Measurements from ENCODE around the gene PMF1. TPM values are rescaled to one million over a fixed set of nuclear protein-coding genes. Genes with fewer than 3 reads are reported as not detected.

PMF1 gene
- total RNA-seq, 1 experiment from 2014 or later = 59.0 TPM

- CTCF ChIA-PET = no interaction called here
- Mint-ChIP-seq H3K4me1 (ENCODE audit: low read depth, unreplicated experiment) (no peaks in the 10 kb centered on the region), H3K9me3 (ENCODE audit: low read depth, unreplicated experiment) (no peaks in the 10 kb centered on the region), H3K27ac (ENCODE audit: unreplicated experiment) (no peak within 1 kb of the TSS), H3K36me3 (ENCODE audit: insufficient read depth, unreplicated experiment) (peaks cover 51% of the 10 kb centered on the region), H3K4me3 (ENCODE audit: low read depth, unreplicated experiment) (no peak within 1 kb of the TSS), H3K27me3 (ENCODE audit: unreplicated experiment) (peaks cover 23% of the 10 kb centered on the region)
- TF ChIP-seq CTCF (IDR thresholded peaks at IDR 0.05; ENCODE audit: unreplicated experiment) = no peak
- BruUV-seq (replicated peaks) = no TSS peak
- DNase-seq = no peak
- intact Hi-C loops (cut with micrococcal nuclease; ENCODE audit: unreplicated experiment) = no loop called here
Measured at GRCh38 chr1:156241926-156242325, 29.1 kb downstream of the PMF1 start, which contains the start of gene BGLAP. Gene BGLAP (plus strand): TSS chr1:156242184. CDS start chr1:156242232, 48 bp downstream.

- Mint-ChIP-seq H3K4me3 (ENCODE audit: low read depth, unreplicated experiment) (no peak overlapping the region), H3K4me1 (ENCODE audit: low read depth, unreplicated experiment) (no peaks in the 10 kb centered on the region), H3K36me3 (ENCODE audit: insufficient read depth, unreplicated experiment) (peaks cover 59% of the 10 kb centered on the region), H3K9me3 (ENCODE audit: low read depth, unreplicated experiment) (no peaks in the 10 kb centered on the region), H3K27ac (ENCODE audit: unreplicated experiment) (no peak overlapping the region), H3K27me3 (ENCODE audit: unreplicated experiment) (peaks cover 23% of the 10 kb centered on the region)
- DNase-seq = no peak
- TF ChIP-seq CTCF (IDR thresholded peaks at IDR 0.05; ENCODE audit: unreplicated experiment) = no peak
- CTCF ChIA-PET = no interaction called here
- no TSS peak for BruUV-seq (replicated peaks)
- intact Hi-C loops (cut with micrococcal nuclease; ENCODE audit: unreplicated experiment) = no loop called here
Measured at GRCh38 chr1:156242738-156243137, 29.9 kb downstream of the PMF1 start.

DNA sequence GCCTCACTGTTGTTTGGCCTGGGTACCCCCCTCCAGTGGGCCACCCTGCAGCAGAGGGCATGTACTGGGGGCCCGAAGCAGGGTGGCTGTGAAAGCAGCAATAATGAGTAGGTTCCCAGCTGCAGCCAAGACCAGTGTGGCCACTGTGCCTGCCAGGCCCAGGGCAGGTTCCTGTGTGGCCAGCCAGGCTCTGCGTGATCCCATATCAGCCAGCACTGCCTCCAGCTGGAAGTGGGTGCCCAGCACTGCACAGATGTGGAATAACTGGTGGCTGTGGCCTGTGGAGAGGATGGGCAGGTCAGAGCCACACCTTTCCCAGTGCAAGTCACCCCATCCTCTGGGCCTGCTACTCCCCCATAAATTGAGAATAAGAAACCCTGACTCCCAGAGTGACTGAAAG, 31.3 kb downstream of the PMF1 start:
- CTCF ChIA-PET = no interaction called here
- no peaks in the 10 kb centered on the region for H3K4me1 Mint-ChIP-seq (ENCODE audit: low read depth, unreplicated experiment)
- H3K36me3 Mint-ChIP-seq (ENCODE audit: insufficient read depth, unreplicated experiment) = peaks cover 60% of the 10 kb centered on the region
- intact Hi-C loops (cut with micrococcal nuclease; ENCODE audit: unreplicated experiment) = no loop called here
- no peaks in the 10 kb centered on the region for H3K9me3 Mint-ChIP-seq (ENCODE audit: low read depth, unreplicated experiment)
- no TSS peak for BruUV-seq (replicated peaks)
- no peak overlapping the region for H3K4me3 Mint-ChIP-seq (ENCODE audit: low read depth, unreplicated experiment)
- H3K27me3 Mint-ChIP-seq (ENCODE audit: unreplicated experiment) = peaks cover 23% of the 10 kb centered on the region
- DNase-seq = no peak
- TF ChIP-seq CTCF (IDR thresholded peaks at IDR 0.05; ENCODE audit: unreplicated experiment) = no peak
- no peak overlapping the region for H3K27ac Mint-ChIP-seq (ENCODE audit: unreplicated experiment)

- H3K36me3 Mint-ChIP-seq (ENCODE audit: insufficient read depth, unreplicated experiment) = peaks cover 59% of the 10 kb centered on the region
- H3K27me3 Mint-ChIP-seq (ENCODE audit: unreplicated experiment) = peaks cover 23% of the 10 kb centered on the region
- H3K4me3 Mint-ChIP-seq (ENCODE audit: low read depth, unreplicated experiment) = peak overlapping the region; percentile 55
- CTCF ChIA-PET = interaction anchor here (1.1 kb wide), 1 partner anchor 19 kb away, joined by 13 read pairs; no protein-coding TSS in a partner anchor
- no peaks in the 10 kb centered on the region for H3K9me3 Mint-ChIP-seq (ENCODE audit: low read depth, unreplicated experiment)
- H3K27ac Mint-ChIP-seq (ENCODE audit: unreplicated experiment) = no peak overlapping the region
- no peak for TF ChIP-seq CTCF (IDR thresholded peaks at IDR 0.05; ENCODE audit: unreplicated experiment)
- no peaks in the 10 kb centered on the region for H3K4me1 Mint-ChIP-seq (ENCODE audit: low read depth, unreplicated experiment)
- intact Hi-C loops (cut with micrococcal nuclease; ENCODE audit: unreplicated experiment) = no loop called here
- BruUV-seq (replicated peaks) = no TSS peak
- no peak for DNase-seq
Measured at GRCh38 chr1:156244712-156245111, 31.9 kb downstream of the PMF1 start.

All from Calu3 (cell line).